MM.1S (cell line): ENCODE data around the gene HAND1.

Source experiments
- CTCF ChIP-seq: fragments of 300-600 bp; sonication (generic); IDR thresholded peaks from 2 replicates; pipeline ENCODE4 v1.5.1; 2016; ENCODE audit warnings: antibody characterized with exemption, low read length, mixed read lengths
- EZH2phosphoT487 ChIP-seq: fragments of 300-600 bp; sonication (generic); IDR thresholded peaks from 2 replicates; pipeline ENCODE4 v1.6.1; 2018; ENCODE audit warnings: antibody characterized with exemption, low read length

GRCh38 chr5:154486427-154486866 lies 8.4 kb upstream of the HAND1 start:
- TF ChIP-seq CTCF, result no peak
- no peak for TF ChIP-seq EZH2phosphoT487
